ENCODE results near the gene TRNP1. TPM values are rescaled to one million over a fixed set of nuclear protein-coding genes. Genes with fewer than 3 reads are reported as not detected.

The TRNP1 gene
- total RNA-seq, 4 donors from 2014 or later: 1.9 to 12.2 (median 3.2) TPM; not detected in 1

DNA sequence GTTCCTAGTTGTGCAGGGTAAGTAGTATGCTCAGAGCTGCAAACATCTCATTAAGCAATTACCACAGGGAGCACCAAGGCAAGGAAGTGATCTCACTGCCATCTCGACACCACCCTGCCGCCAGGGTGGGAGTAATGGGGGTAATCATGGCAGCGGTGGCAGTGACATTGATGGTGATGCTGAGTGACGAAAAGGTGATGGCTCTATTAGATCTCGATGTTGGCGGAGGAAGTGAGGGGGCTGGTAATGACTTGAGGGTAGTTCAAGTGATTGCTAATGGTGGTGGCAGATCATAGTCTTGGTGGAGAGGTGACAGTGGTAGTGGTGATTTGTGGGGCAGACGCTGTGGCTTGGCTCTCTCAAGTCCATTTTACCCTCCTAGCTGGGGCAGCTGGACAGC is 44.5 kb downstream of the TRNP1 start:
- Histone ChIP-seq H3K27me3 (no peaks in the 10 kb centered on the region), H3K9me3 (no peaks in the 10 kb centered on the region), H3K36me3 (no peaks in the 10 kb centered on the region), H3K27ac (no peak overlapping the region), H3K4me3 (no peak overlapping the region), H3K4me1 (no peaks in the 10 kb centered on the region)
- TF ChIP-seq, protein P1, sequence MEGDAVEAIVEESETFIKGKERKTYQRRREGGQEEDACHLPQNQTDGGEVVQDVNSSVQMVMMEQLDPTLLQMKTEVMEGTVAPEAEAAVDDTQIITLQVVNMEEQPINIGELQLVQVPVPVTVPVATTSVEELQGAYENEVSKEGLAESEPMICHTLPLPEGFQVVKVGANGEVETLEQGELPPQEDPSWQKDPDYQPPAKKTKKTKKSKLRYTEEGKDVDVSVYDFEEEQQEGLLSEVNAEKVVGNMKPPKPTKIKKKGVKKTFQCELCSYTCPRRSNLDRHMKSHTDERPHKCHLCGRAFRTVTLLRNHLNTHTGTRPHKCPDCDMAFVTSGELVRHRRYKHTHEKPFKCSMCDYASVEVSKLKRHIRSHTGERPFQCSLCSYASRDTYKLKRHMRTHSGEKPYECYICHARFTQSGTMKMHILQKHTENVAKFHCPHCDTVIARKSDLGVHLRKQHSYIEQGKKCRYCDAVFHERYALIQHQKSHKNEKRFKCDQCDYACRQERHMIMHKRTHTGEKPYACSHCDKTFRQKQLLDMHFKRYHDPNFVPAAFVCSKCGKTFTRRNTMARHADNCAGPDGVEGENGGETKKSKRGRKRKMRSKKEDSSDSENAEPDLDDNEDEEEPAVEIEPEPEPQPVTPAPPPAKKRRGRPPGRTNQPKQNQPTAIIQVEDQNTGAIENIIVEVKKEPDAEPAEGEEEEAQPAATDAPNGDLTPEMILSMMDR (IDR thresholded peaks at IDR 0.05): no peak
- TF ChIP-seq POLR2A (IDR thresholded peaks at IDR 0.05): no peak
- no peak for DNase-seq

DNA sequence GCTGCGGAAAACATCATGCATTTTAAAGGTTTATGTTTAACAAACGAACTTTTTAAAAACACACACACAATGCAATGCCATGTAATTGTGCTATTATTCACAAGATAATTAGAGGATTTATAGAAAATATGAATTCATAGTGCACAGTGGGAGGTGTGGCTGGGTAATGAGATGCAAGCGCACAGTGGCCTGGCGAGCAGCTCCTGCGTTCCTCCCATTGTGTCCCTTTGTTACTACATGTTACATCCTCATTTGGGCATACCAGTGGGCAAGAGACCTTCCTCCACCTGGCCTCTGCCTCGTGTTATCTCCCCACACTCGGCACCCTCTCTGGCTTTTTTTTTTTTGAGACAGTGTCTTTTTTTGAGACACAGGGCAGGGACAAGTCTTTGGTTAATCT is 49.2 kb downstream of the TRNP1 start:
- Histone ChIP-seq H3K27ac (no peak overlapping the region), H3K4me3 (no peak overlapping the region), H3K9me3 (no peaks in the 10 kb centered on the region), H3K4me1 (peaks cover 0 to 10% (median 6%) of the 10 kb centered on the region in 4 donors), H3K36me3 (no peaks in the 10 kb centered on the region), H3K27me3 (no peaks in the 10 kb centered on the region)
- no peak for DNase-seq
- TF ChIP-seq, protein P1 (IDR thresholded peaks at IDR 0.05): no peak
- TF ChIP-seq POLR2A (IDR thresholded peaks at IDR 0.05): no peak

DNA sequence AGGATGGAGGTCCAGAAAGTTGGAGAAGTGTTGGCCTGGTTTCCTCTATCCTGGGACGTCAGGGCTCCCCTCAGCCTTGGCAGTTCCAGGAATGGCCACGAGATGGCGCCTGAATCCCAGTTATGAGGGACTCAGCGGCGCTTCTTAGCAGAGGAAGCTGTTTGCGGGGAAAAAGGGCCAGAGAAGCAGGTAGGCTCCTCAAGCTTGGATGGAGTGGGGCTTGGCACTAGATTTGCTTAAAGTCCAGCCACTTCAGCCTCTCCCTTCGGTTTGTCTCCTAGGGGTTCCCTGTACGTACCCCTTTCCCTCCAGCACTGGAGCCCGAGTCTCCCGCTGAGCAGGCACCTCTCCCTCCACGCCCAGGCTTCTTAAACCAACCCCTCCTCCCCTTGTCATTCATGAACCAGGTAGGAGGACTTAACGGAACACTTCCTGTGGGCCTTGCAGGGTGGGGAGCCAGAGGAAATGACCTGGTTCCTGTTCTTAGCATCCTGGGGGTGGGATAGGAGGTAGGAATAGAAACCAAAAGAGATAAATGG is 51.2 kb downstream of the TRNP1 start:
- TF ChIP-seq, protein P1 (IDR thresholded peaks at IDR 0.05): peak; percentile 95 to 98 (median 96)
- no peak for TF ChIP-seq POLR2A (IDR thresholded peaks at IDR 0.05)
- H3K4me1 ChIP-seq: peaks cover 0 to 10% (median 6%) of the 10 kb centered on the region in 4 donors
- H3K4me3 ChIP-seq: peak overlapping the region in 2 of 4 donors; percentile 5 to 13
- peak; percentile 89 to 95 (median 91) for DNase-seq
- H3K27me3 ChIP-seq: no peaks in the 10 kb centered on the region
- no peaks in the 10 kb centered on the region for H3K36me3 ChIP-seq
- H3K27ac ChIP-seq: no peak overlapping the region
- no peaks in the 10 kb centered on the region for H3K9me3 ChIP-seq

DNA sequence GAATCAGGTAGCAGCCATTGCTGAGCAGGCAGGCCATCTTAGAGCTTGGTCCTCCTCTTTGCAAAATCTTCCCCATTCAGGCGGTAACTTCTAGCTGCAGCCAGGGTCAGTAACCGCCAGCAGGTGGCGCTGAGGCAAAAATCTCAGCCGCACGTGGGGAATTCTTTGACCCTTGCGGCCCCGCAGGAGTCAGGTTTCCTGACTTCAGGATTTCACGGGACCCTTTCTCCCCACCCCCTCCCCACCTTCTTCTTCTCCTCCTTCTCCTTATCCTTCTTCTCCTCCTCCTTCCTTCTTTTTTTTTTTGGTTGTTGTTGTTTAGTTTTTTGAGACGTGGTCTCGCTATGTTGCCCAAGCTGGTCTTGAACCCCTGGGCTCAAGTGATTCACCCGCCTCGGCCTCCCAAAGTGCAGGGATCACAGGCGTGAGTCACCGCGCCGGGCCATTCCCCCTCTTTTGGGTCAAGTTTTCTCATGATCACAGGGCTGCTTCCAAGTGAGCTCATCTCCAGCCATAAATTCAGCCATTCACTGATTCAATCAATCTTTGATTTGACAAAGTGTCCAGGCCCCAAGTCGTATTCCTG is 52.6 kb downstream of the TRNP1 start:
- H3K27ac ChIP-seq: no peak overlapping the region
- no peaks in the 10 kb centered on the region for H3K9me3 ChIP-seq
- no peaks in the 10 kb centered on the region for H3K27me3 ChIP-seq
- H3K36me3 ChIP-seq: no peaks in the 10 kb centered on the region
- peaks cover 0 to 10% (median 6%) of the 10 kb centered on the region in 4 donors for H3K4me1 ChIP-seq
- no peak for TF ChIP-seq POLR2A (IDR thresholded peaks at IDR 0.05)
- TF ChIP-seq, protein P1 (IDR thresholded peaks at IDR 0.05): peak; percentile 72 to 89 (median 78)
- H3K4me3 ChIP-seq: no peak overlapping the region
- DNase-seq: peak; percentile 37 to 85 (median 82)

DNA sequence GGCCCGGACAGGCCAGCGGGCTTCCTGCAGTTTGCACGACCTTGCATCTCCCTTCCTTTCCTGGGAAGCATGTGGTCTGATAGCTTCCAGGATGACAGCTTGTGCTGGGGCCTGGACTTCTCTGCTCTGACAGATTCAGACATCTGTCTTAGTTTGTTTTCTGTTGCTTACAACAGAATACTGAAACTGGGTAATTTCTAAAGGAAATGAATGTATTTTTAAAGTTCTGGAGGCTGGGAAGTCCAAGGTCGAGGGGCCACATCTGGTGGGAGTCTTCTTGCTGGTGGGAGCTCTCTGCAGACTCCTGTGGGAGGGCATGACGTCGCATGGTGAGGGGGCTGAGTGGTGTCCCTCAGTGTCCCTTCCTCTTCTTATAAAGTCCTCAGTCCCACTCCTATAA is 54.4 kb downstream of the TRNP1 start:
- Histone ChIP-seq H3K4me3 (no peak overlapping the region), H3K27me3 (no peaks in the 10 kb centered on the region), H3K36me3 (no peaks in the 10 kb centered on the region), H3K9me3 (no peaks in the 10 kb centered on the region), H3K4me1 (peaks cover 0 to 10% (median 6%) of the 10 kb centered on the region in 4 donors), H3K27ac (no peak overlapping the region)
- TF ChIP-seq, protein P1 (IDR thresholded peaks at IDR 0.05): no peak
- TF ChIP-seq POLR2A (IDR thresholded peaks at IDR 0.05): no peak
- DNase-seq: no peak

Data from Peyer's patch (tissue), 4 donors.